Tibial artery (tissue), 4 donors: ENCODE results near the gene COL15A1.

ENCODE experiments used
- DNase-seq, 2 donors: peaks; one replicate each; pipeline ENCODE4 v3.0.0-alpha.2; 2019
- H3K27ac ChIP-seq, 2 donors: fragments of 200-600 bp; sonication (generic) in 1 of 2; 1 replicate in 1 of 2; 2 replicates in 1 of 2; pipeline ENCODE4 v1.5.1; 2018 to 2019; ENCODE audit warnings: mild to moderate bottlenecking in 1 of 2
- H3K27me3 ChIP-seq, 2 donors: fragments of 200-600 bp; sonication (generic) in 1 of 2; one replicate each; pipeline versions ENCODE4 v1.5.1 to v1.6.0; 2016 to 2019
- H3K36me3 ChIP-seq, 3 donors: fragments of 200-600 bp; sonication (generic) in 2 of 3; one replicate each; pipeline ENCODE4 v1.5.1; 2016 to 2019; ENCODE audit warnings: mild to moderate bottlenecking in 2 of 3
- H3K4me1 ChIP-seq, 4 donors: fragments of 200-600 bp; sonication (generic) in 2 of 4; 1 replicate in 3 of 4; 2 replicates in 1 of 4; pipeline ENCODE4 v1.5.1; 2016 to 2019
- H3K4me3 ChIP-seq, 2 donors: fragments of 200-600 bp; sonication (generic) in 1 of 2; 1 replicate in 1 of 2; 2 replicates in 1 of 2; pipeline ENCODE4 v1.5.1; 2018 to 2019; ENCODE audit warnings: mild to moderate bottlenecking in 2 of 2
- H3K9me3 ChIP-seq, 3 donors: fragments of 200-600 bp; sonication (generic) in 1 of 3; one replicate each; pipeline ENCODE4 v1.5.1; 2016 to 2019
- CTCF ChIP-seq, 2 experiments: fragments of 200-600 bp in 1 of 2; fragments of 450-650 bp in 1 of 2; IDR thresholded peaks; one replicate each; pipeline ENCODE4 v1.5.1; 2017 to 2019; ENCODE audit warnings: antibody characterized with exemption in 2 of 2, mild to moderate bottlenecking in 1 of 2, moderate library complexity in 1 of 2
- intact Hi-C: fragments of 100-400 bp; cut with DNase I; formaldehyde crosslinking; loops from one replicate; pipeline ENCODE4 v1.15.0; 2023; ENCODE audit warnings: low total_unique reads

The COL15A1 gene

GRCh38 chr9:98986866-98987651, 43.4 kb downstream of the COL15A1 start:
- DNase-seq: peak; percentile 55 to 86
- Histone ChIP-seq H3K36me3 (no peaks in the 10 kb centered on the region), H3K27ac (peak overlapping the region; percentile 79 to 86), H3K9me3 (no peaks in the 10 kb centered on the region), H3K27me3 (no peaks in the 10 kb centered on the region), H3K4me3 (peak overlapping the region in 1 of 2 donors; percentile 11), H3K4me1 (peaks cover 0 to 67% (median 50%) of the 10 kb centered on the region in 4 donors)
- intact Hi-C loops: no loop called here
- TF ChIP-seq CTCF (IDR thresholded peaks at IDR 0.05): no peak

DNA sequence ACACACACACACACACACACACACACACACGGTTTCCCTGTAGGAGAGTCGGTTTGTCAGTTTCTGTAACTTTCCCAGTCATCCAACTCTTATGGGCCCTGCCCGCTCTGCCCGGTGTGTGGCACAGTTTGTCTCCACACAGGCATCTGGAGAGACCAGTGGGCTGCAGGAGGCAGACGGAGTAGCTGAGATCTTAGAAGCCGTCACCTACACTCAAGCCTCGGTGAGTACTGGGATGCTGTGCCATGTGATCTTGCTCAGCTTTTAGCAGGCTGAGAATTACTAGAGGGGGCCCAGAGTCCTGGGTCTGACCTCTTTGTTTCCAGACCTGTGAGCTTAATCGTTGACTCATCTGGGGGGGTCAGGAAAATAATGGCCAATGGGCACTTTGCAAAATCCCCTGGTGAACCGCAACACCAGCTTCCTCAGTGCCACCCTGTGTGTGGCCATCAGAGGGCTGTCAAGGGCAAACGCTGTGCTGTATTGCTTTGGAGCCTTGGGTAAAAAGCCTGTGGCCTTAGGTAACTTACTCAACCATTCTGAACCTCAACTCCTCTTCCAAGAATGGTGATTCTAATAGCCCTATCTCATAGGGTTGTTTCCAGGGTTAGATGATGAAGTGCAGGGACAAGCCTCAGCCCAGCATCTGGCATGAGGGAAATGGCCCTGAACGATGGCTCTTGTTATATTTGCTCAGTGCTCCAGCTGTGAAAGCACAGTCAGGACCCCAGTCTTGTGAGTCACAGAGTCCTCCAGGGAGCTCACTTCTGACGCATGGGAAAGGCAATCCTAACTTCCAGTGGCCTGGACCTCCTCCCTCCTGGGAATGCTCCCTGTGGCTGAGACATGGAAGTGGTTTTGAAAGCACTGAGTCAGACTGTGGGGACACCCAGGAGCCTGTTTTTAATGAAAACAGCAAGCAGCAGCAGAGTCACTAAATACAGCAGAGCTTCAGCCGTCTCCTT, 45.6 kb downstream of the COL15A1 start:
- Histone ChIP-seq H3K27me3 (no peaks in the 10 kb centered on the region), H3K36me3 (no peaks in the 10 kb centered on the region), H3K27ac (peak overlapping the region; percentile 79 to 86), H3K4me1 (peaks cover 0 to 64% (median 62%) of the 10 kb centered on the region in 4 donors), H3K9me3 (no peaks in the 10 kb centered on the region), H3K4me3 (no peak overlapping the region)
- intact Hi-C loops: no loop called here
- DNase-seq: peak; percentile 95 to 97
- TF ChIP-seq CTCF (IDR thresholded peaks at IDR 0.05): peak; percentile 26 to 38

GRCh38 chr9:98990181-98990870, 46.6 kb downstream of the COL15A1 start:
- no peak overlapping the region for H3K4me3 ChIP-seq
- no peaks in the 10 kb centered on the region for H3K36me3 ChIP-seq
- no peaks in the 10 kb centered on the region for H3K9me3 ChIP-seq
- H3K4me1 ChIP-seq: peaks cover 0 to 73% (median 72%) of the 10 kb centered on the region in 4 donors
- no peak for DNase-seq
- no peaks in the 10 kb centered on the region for H3K27me3 ChIP-seq
- no peak for TF ChIP-seq CTCF (IDR thresholded peaks at IDR 0.05)
- intact Hi-C loops: no loop called here
- peak overlapping the region; percentile 60 to 77 for H3K27ac ChIP-seq

- intact Hi-C loops: no loop called here
- H3K36me3 ChIP-seq: no peaks in the 10 kb centered on the region
These were observed 48.6 kb downstream of the COL15A1 start for GRCh38 chr9:98992107-98992884.

More at GRCh38 chr9:98992107-98992884, 48.6 kb downstream of the COL15A1 start:
- H3K4me1 ChIP-seq: peaks cover 0 to 83% (median 71%) of the 10 kb centered on the region in 4 donors
- H3K4me3 ChIP-seq: no peak overlapping the region
- no peak for DNase-seq
- peak overlapping the region; percentile 83 to 85 for H3K27ac ChIP-seq
- H3K27me3 ChIP-seq: no peaks in the 10 kb centered on the region
- no peaks in the 10 kb centered on the region for H3K9me3 ChIP-seq
- TF ChIP-seq CTCF (IDR thresholded peaks at IDR 0.05): no peak
